Measurements from ENCODE around the gene SMKR1.
"Not testable (repeated sequence)": the region's sequence is repeated elsewhere in the genome, so short reads cannot be mapped to it uniquely, and the experiment has no call there.

The SMKR1 gene

GRCh38 chr7:129502708-129503685 lies 666 bp downstream of the SMKR1 start:
- H3K4me1 Mint-ChIP-seq = peaks cover 16% of the 10 kb centered on the region
- no peaks in the 10 kb centered on the region for H3K27me3 Mint-ChIP-seq

GRCh38 chr7:129503725-129504124 lies 1.4 kb downstream of the SMKR1 start:
- no peak overlapping the region for H3K27ac Mint-ChIP-seq
- H3K4me3 Mint-ChIP-seq = peak overlapping the region; percentile 89
- H3K9me3 Mint-ChIP-seq = no peaks in the 10 kb centered on the region
- peaks cover 16% of the 10 kb centered on the region for H3K4me1 Mint-ChIP-seq
- H3K36me3 Mint-ChIP-seq = no peaks in the 10 kb centered on the region
- H3K27me3 Mint-ChIP-seq = no peaks in the 10 kb centered on the region

More at GRCh38 chr7:129502708-129503685, 666 bp downstream of the SMKR1 start:
- peak overlapping the region; percentile 89 for H3K4me3 Mint-ChIP-seq
- H3K27ac Mint-ChIP-seq = peak overlapping the region; percentile 97
- H3K36me3 Mint-ChIP-seq = no peaks in the 10 kb centered on the region
- no peaks in the 10 kb centered on the region for H3K9me3 Mint-ChIP-seq

- Mint-ChIP-seq H3K4me1 (no peaks in the 10 kb centered on the region), H3K9me3 (no peaks in the 10 kb centered on the region), H3K36me3 (no peaks in the 10 kb centered on the region), H3K4me3 (no peak overlapping the region), H3K27me3 (no peaks in the 10 kb centered on the region), H3K27ac (no peak overlapping the region)
These were observed 9.9 kb downstream of the SMKR1 start for GRCh38 chr7:129512192-129512591.

- H3K4me1 Mint-ChIP-seq = no peaks in the 10 kb centered on the region
- H3K27me3 Mint-ChIP-seq = no peaks in the 10 kb centered on the region
- no peak overlapping the region for H3K4me3 Mint-ChIP-seq
- no peak overlapping the region for H3K27ac Mint-ChIP-seq
- H3K36me3 Mint-ChIP-seq = no peaks in the 10 kb centered on the region
- H3K9me3 Mint-ChIP-seq = no peaks in the 10 kb centered on the region
These were observed 11.2 kb downstream of the SMKR1 start for GRCh38 chr7:129513546-129513945.

GRCh38 chr7:129514683-129515082 lies 12.4 kb downstream of the SMKR1 start:
- no peak overlapping the region for H3K4me3 Mint-ChIP-seq
- no peaks in the 10 kb centered on the region for H3K4me1 Mint-ChIP-seq

GRCh38 chr7:129515381-129515780 lies 13.1 kb downstream of the SMKR1 start:
- Mint-ChIP-seq H3K4me1 (no peaks in the 10 kb centered on the region), H3K36me3 (no peaks in the 10 kb centered on the region), H3K9me3 (no peaks in the 10 kb centered on the region), H3K27ac (no peak overlapping the region), H3K27me3 (no peaks in the 10 kb centered on the region), H3K4me3 (no peak overlapping the region)

More at GRCh38 chr7:129514683-129515082, 12.4 kb downstream of the SMKR1 start:
- Mint-ChIP-seq H3K36me3 (no peaks in the 10 kb centered on the region), H3K9me3 (no peaks in the 10 kb centered on the region), H3K27ac (no peak overlapping the region), H3K27me3 (no peaks in the 10 kb centered on the region)

- Mint-ChIP-seq H3K27me3 (peaks cover 3% of the 10 kb centered on the region), H3K27ac (no peak overlapping the region), H3K9me3 (no peaks in the 10 kb centered on the region), H3K4me1 (no peaks in the 10 kb centered on the region), H3K4me3 (no peak overlapping the region), H3K36me3 (no peaks in the 10 kb centered on the region)
These were observed 15.6 kb downstream of the SMKR1 start for GRCh38 chr7:129517931-129518330.

- Mint-ChIP-seq H3K27ac (no peak overlapping the region), H3K27me3 (peaks cover 3% of the 10 kb centered on the region), H3K4me1 (no peaks in the 10 kb centered on the region), H3K36me3 (no peaks in the 10 kb centered on the region), H3K9me3 (no peaks in the 10 kb centered on the region), H3K4me3 (no peak overlapping the region)
These were observed 17.1 kb downstream of the SMKR1 start for GRCh38 chr7:129519464-129519863.

GRCh38 chr7:129522088-129522970 lies 20.0 kb downstream of the SMKR1 start:
- no peaks in the 10 kb centered on the region for H3K36me3 Mint-ChIP-seq
- H3K27ac Mint-ChIP-seq = no peak overlapping the region
- H3K4me3 Mint-ChIP-seq = no peak overlapping the region
- H3K4me1 Mint-ChIP-seq = no peaks in the 10 kb centered on the region
- no peaks in the 10 kb centered on the region for H3K9me3 Mint-ChIP-seq
- peaks cover 3% of the 10 kb centered on the region for H3K27me3 Mint-ChIP-seq

- Mint-ChIP-seq H3K9me3 (no peaks in the 10 kb centered on the region), H3K27me3 (peaks cover 3% of the 10 kb centered on the region)
These were observed 20.6 kb downstream of the SMKR1 start for GRCh38 chr7:129522971-129523340.

GRCh38 chr7:129523924-129524323 lies 21.6 kb downstream of the SMKR1 start:
- H3K27me3 Mint-ChIP-seq = peaks cover 3% of the 10 kb centered on the region
- H3K4me1 Mint-ChIP-seq = no peaks in the 10 kb centered on the region
- no peaks in the 10 kb centered on the region for H3K36me3 Mint-ChIP-seq
- no peak overlapping the region for H3K4me3 Mint-ChIP-seq
- H3K27ac Mint-ChIP-seq = no peak overlapping the region
- H3K9me3 Mint-ChIP-seq = no peaks in the 10 kb centered on the region

More at GRCh38 chr7:129522971-129523340, 20.6 kb downstream of the SMKR1 start:
- no peak overlapping the region for H3K27ac Mint-ChIP-seq
- no peak overlapping the region for H3K4me3 Mint-ChIP-seq
- no peaks in the 10 kb centered on the region for H3K4me1 Mint-ChIP-seq
- H3K36me3 Mint-ChIP-seq = no peaks in the 10 kb centered on the region

GRCh38 chr7:129524405-129524804 lies 22.1 kb downstream of the SMKR1 start:
- not testable (repeated sequence) for H3K9me3 Mint-ChIP-seq, H3K36me3 Mint-ChIP-seq, H3K4me3 Mint-ChIP-seq, H3K27me3 Mint-ChIP-seq, H3K4me1 Mint-ChIP-seq, H3K27ac Mint-ChIP-seq

- Mint-ChIP-seq H3K4me3 (peak overlapping the region; percentile 35), H3K36me3 (no peaks in the 10 kb centered on the region), H3K27ac (no peak overlapping the region), H3K9me3 (no peaks in the 10 kb centered on the region), H3K4me1 (no peaks in the 10 kb centered on the region), H3K27me3 (peaks cover 3% of the 10 kb centered on the region)
These were observed 23.0 kb downstream of the SMKR1 start for GRCh38 chr7:129525225-129525862.

GRCh38 chr7:129529643-129530042 lies 27.3 kb downstream of the SMKR1 start:
- Mint-ChIP-seq H3K4me3 (no peak overlapping the region), H3K36me3 (no peaks in the 10 kb centered on the region), H3K4me1 (peaks cover 4% of the 10 kb centered on the region), H3K27ac (no peak overlapping the region), H3K27me3 (no peaks in the 10 kb centered on the region), H3K9me3 (no peaks in the 10 kb centered on the region)

GRCh38 chr7:129530795-129531391 lies 28.6 kb downstream of the SMKR1 start:
- Mint-ChIP-seq H3K27me3 (no peaks in the 10 kb centered on the region), H3K9me3 (no peaks in the 10 kb centered on the region), H3K4me1 (peaks cover 4% of the 10 kb centered on the region), H3K36me3 (no peaks in the 10 kb centered on the region), H3K27ac (no peak overlapping the region), H3K4me3 (no peak overlapping the region)
